Endodermal cell (in vitro differentiated cells): ENCODE measurements around the gene GORAB. TPM values are rescaled to one million over a fixed set of nuclear protein-coding genes. Genes with fewer than 3 reads are reported as not detected.

Experiments used
- DNase-seq: peaks from one replicate; pipeline ENCODE4 v3.0.0-alpha.2; 2017
- H3K27ac ChIP-seq: 2 replicates; pipeline ENCODE4 v1.5.1; 2013; ENCODE audit warnings: mild to moderate bottlenecking, low read depth, low read length, moderate library complexity
- H3K27me3 ChIP-seq: 2 replicates; pipeline ENCODE4 v1.6.1; 2013; ENCODE audit warnings: mild to moderate bottlenecking, low read length, moderate library complexity; ENCODE audit not compliant: insufficient read depth, control insufficient read depth, poor library complexity, severe bottlenecking
- H3K36me3 ChIP-seq: 2 replicates; pipeline ENCODE4 v1.7.0; 2013; ENCODE audit warnings: mild to moderate bottlenecking, low read length, moderate library complexity; ENCODE audit not compliant: control insufficient read depth, insufficient read depth
- H3K4me1 ChIP-seq: one replicate; pipeline ENCODE4 v1.7.0; 2013; ENCODE audit warnings: low read length; ENCODE audit not compliant: control insufficient read depth, insufficient read depth
- H3K4me3 ChIP-seq: 2 replicates; pipeline ENCODE4 v1.5.1; 2013; ENCODE audit warnings: mild to moderate bottlenecking, low read length, moderate library complexity
- H3K9ac ChIP-seq: 2 replicates; pipeline ENCODE4 v1.6.1; 2013; ENCODE audit warnings: mild to moderate bottlenecking, low read length, moderate library complexity; ENCODE audit not compliant: poor library complexity, severe bottlenecking; ENCODE audit errors: extremely low read depth
- H3K9me3 ChIP-seq: 2 replicates; pipeline ENCODE4 v1.6.1; 2013; ENCODE audit warnings: mild to moderate bottlenecking, low read length, moderate library complexity; ENCODE audit not compliant: control insufficient read depth
- H3K27ac Mint-ChIP-seq: 2 replicates; pipeline ENCODE4 v1.8.0; 2020; ENCODE audit warnings: mixed read lengths
- H3K27me3 Mint-ChIP-seq: 2 replicates; pipeline ENCODE4 v1.8.0; 2021; ENCODE audit warnings: mild to moderate bottlenecking, mixed read lengths; ENCODE audit not compliant: insufficient read depth
- H3K36me3 Mint-ChIP-seq: 2 replicates; pipeline ENCODE4 v1.8.0; 2020; ENCODE audit warnings: low read depth, mixed read lengths
- H3K4me1 Mint-ChIP-seq: 2 replicates; pipeline ENCODE4 v1.8.0; 2020; ENCODE audit warnings: mixed read lengths
- H3K4me3 Mint-ChIP-seq: 2 replicates; pipeline ENCODE4 v1.8.0; 2020; ENCODE audit warnings: mild to moderate bottlenecking, moderate library complexity, mixed read lengths
- H3K9me3 Mint-ChIP-seq: 2 replicates; pipeline ENCODE4 v1.8.0; 2020; ENCODE audit warnings: mild to moderate bottlenecking, mixed read lengths
- CTCF ChIP-seq: fragments of 200-600 bp; sonication (generic); conservative IDR thresholded peaks from 2 replicates; pipeline ENCODE4 v1.5.0; 2021; ENCODE audit warnings: antibody characterized with exemption, mild to moderate bottlenecking
- WGBS, 2 experiments: methylation state at CpG; one replicate each; pipeline versions ENCODE4 v1.1.5 to v1.1.7; 2013; ENCODE audit warnings: missing lambda C conversion rate in 2 of 2, mixed read lengths in 1 of 2; ENCODE audit not compliant: insufficient coverage in 1 of 2, insufficient read length in 1 of 2; 5-methylcytosine and 5-hydroxymethylcytosine counted together
- long read RNA-seq, 4 experiments: library from polyadenylated mRNA in 2 of 4; library from RNA in 1 of 4; library from capped mRNA in 1 of 4; stranded (forward) in 3 of 4; unstranded in 1 of 4; transcript quantifications; one replicate each; pipeline ENCODE4 v2.0.0, GENCODE V29; 2020 to 2021; ENCODE audit warnings: inconsistent platforms in 1 of 4
- polyA plus RNA-seq, 2 experiments: library from polyadenylated mRNA; stranded (reverse); fragments of 50-300 nt; gene quantifications; one replicate each; pipeline ENCODE4 v1.2.3, GENCODE V29; 2013
- total RNA-seq, 2 donors: library from RNA; stranded (reverse); fragmentation: NEBNext Ultra II Directional in 1 of 2; extraction: Animal tissue kit (Norgen Biotek cat#: 25700) in 1 of 2; gene quantifications; 2 replicates in 1 of 2; 3 replicates in 1 of 2; pipeline ENCODE4 v1.2.1, GENCODE V29; 2021

Gene GORAB
- 10 to 100 TPM in 1 of 2 donors, 1 to 10 TPM in 1; 10.0 to 15.9 TPM for total RNA-seq
- polyA plus RNA-seq (2013, experiment 1 of 2), result 14.0 TPM
- 13.0 TPM for polyA plus RNA-seq (2013, experiment 2 of 2)
- long read RNA-seq, experiment 1, partial matches to known transcripts, result 4 of 7 reads
- long read RNA-seq, experiment 1, other reads (novel, unspliced or antisense), result 0 of 7 reads
- long read RNA-seq, experiment 2, transcript GORAB-202 (5 exons, 2,189 nt), result major isoform, 10 of 21 reads
- long read RNA-seq, experiment 2, partial matches to known transcripts, result 1 of 21 reads
- long read RNA-seq, experiment 2, other reads (novel, unspliced or antisense), result 10 of 21 reads
- long read RNA-seq, experiment 3, transcript GORAB-202 (5 exons, 2,189 nt), result major isoform, 29 of 51 reads
- long read RNA-seq, experiment 3, partial matches to known transcripts, result 2 of 51 reads
- long read RNA-seq, experiment 3, other reads (novel, unspliced or antisense), result 20 of 51 reads
- long read RNA-seq, experiment 4, partial matches to known transcripts, result 24 of 28 reads
- long read RNA-seq, experiment 4, other reads (novel, unspliced or antisense), result 1 of 28 reads

GRCh38 chr1:170531758-170532657 lies at the start of gene GORAB:
GORAB (plus strand) TSS chr1:170532166; CDS start chr1:170532224, 58 bp downstream.
- peak within 1 kb of the TSS; percentile 54 for H3K27ac ChIP-seq
- peak; percentile 96 for DNase-seq
- Mint-ChIP-seq H3K36me3 (peaks cover 10% of the 10 kb centered on the region), H3K27ac (no peak within 1 kb of the TSS), H3K27me3 (no peaks in the 10 kb centered on the region), H3K4me1 (peaks cover 2% of the 10 kb centered on the region), H3K9me3 (no peaks in the 10 kb centered on the region), H3K4me3 (no peak within 1 kb of the TSS)
- no peaks in the 10 kb centered on the region for H3K9me3 ChIP-seq
- H3K36me3 ChIP-seq, result no peaks in the 10 kb centered on the region
- peak within 1 kb of the TSS; percentile 82 for H3K9ac ChIP-seq
- no peak for TF ChIP-seq CTCF
- H3K27me3 ChIP-seq, result no peaks in the 10 kb centered on the region
- WGBS, 2 experiments, result 1% methylated on average over 13 to 35 of the region's 36 CpGs
- H3K4me1 ChIP-seq, result no peaks in the 10 kb centered on the region
- peak within 1 kb of the TSS; percentile 91 for H3K4me3 ChIP-seq

- H3K4me1 ChIP-seq, result peaks cover 5% of the 10 kb centered on the region
- H3K27me3 ChIP-seq, result no peaks in the 10 kb centered on the region
- Mint-ChIP-seq H3K9me3 (peaks cover 14% of the 10 kb centered on the region), H3K27me3 (no peaks in the 10 kb centered on the region), H3K4me3 (no peak overlapping the region), H3K4me1 (no peaks in the 10 kb centered on the region), H3K27ac (no peak overlapping the region), H3K36me3 (no peaks in the 10 kb centered on the region)
- H3K27ac ChIP-seq, result no peak overlapping the region
- peaks cover 9% of the 10 kb centered on the region for H3K9me3 ChIP-seq
- WGBS, 2 experiments, result 93 to 98% methylated on average over 5 of the region's 5 CpGs
- no peak overlapping the region for H3K9ac ChIP-seq
- no peak overlapping the region for H3K4me3 ChIP-seq
- H3K36me3 ChIP-seq, result no peaks in the 10 kb centered on the region
- no peak for TF ChIP-seq CTCF
- no peak for DNase-seq
Measured at GRCh38 chr1:170483051-170483450, 48.9 kb upstream of the GORAB start.

- H3K9me3 Mint-ChIP-seq, result peaks cover 16% of the 10 kb centered on the region
- Histone ChIP-seq H3K4me1 (peaks cover 5% of the 10 kb centered on the region), H3K9ac (no peak overlapping the region), H3K27ac (no peak overlapping the region), H3K27me3 (no peaks in the 10 kb centered on the region), H3K9me3 (peaks cover 9% of the 10 kb centered on the region), H3K36me3 (no peaks in the 10 kb centered on the region), H3K4me3 (no peak overlapping the region)
- H3K4me1 Mint-ChIP-seq, result no peaks in the 10 kb centered on the region
- no peak overlapping the region for H3K4me3 Mint-ChIP-seq
- TF ChIP-seq CTCF, result no peak
- no peak for DNase-seq
- H3K36me3 Mint-ChIP-seq, result no peaks in the 10 kb centered on the region
- no peak overlapping the region for H3K27ac Mint-ChIP-seq
- no peaks in the 10 kb centered on the region for H3K27me3 Mint-ChIP-seq
Measured at GRCh38 chr1:170487503-170487902, 44.5 kb upstream of the GORAB start.
